IPS-NIHi7 (cell line): ENCODE measurements around the gene LRRC27.

Experiments
- DNase-seq: peaks from one replicate; pipeline ENCODE4 v3.0.0; 2012; ENCODE audit warnings: mixed read lengths; ENCODE audit errors: extremely low spot score

The LRRC27 gene

DNA sequence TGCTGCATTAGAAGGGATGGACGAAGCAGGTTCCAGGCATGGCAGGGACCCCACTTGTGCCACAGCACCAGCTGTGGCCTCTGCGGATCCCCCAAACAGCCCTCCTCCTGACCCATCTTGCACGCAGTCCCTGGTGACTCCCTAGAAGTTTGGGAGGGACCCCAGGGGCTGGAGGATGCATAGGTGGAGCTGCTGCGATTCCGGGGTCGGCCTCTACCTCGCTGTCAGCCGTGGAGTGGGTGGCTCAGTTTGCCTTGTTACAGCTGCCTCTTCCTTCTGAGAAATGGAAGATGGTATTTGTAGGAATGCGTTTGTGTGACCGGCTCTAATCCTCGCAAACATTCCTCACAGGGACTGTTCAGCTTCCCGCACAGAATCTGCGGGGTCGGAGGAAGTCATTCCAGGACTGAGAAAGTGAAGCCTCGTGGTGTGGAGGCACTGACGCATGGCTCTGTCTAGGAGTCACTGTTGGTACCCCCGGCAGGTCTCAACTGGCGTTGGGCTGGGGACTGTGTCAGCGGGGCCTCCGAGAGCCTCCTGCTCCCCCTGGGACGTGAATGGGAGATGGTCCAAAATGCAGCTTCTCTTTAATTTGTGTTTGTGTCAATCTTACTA is 82.5 kb downstream of the LRRC27 start:
- DNase-seq: no peak

DNA sequence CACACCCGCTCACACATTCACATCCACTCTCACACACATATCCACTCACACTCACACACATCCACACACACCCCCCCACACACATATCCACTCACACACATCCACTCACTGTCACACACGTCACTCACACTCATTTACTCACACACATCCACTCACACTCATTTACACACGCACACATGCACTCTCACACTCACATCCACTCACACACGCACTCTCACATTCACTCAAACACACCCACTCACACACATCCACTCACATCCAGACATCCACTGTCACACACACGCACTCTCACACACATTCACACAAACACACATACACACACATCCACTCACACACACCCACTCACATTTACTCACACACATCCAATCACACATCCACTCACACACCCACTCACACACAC is 83.3 kb downstream of the LRRC27 start:
- DNase-seq: no peak

DNA sequence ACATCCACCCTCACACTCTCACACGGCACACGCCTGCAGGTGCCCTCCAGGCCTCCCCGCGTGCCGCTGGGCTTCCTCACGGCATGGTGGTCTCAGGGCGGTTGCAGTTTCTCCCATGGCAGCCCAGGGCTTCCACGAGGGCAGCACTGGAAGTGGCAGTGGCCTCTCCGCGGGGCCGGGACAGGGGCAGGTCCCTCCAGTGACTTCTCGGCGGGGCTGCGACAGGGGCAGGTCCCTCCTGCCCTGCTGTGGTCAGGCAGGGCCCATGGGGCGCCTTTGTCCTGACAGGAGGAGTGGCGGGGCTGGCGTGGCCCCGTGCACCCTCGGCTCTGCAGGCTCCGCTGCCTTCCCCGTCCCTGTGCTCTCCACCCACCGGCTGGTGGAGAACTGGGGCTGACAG is 84.0 kb downstream of the LRRC27 start:
- no peak for DNase-seq

DNA sequence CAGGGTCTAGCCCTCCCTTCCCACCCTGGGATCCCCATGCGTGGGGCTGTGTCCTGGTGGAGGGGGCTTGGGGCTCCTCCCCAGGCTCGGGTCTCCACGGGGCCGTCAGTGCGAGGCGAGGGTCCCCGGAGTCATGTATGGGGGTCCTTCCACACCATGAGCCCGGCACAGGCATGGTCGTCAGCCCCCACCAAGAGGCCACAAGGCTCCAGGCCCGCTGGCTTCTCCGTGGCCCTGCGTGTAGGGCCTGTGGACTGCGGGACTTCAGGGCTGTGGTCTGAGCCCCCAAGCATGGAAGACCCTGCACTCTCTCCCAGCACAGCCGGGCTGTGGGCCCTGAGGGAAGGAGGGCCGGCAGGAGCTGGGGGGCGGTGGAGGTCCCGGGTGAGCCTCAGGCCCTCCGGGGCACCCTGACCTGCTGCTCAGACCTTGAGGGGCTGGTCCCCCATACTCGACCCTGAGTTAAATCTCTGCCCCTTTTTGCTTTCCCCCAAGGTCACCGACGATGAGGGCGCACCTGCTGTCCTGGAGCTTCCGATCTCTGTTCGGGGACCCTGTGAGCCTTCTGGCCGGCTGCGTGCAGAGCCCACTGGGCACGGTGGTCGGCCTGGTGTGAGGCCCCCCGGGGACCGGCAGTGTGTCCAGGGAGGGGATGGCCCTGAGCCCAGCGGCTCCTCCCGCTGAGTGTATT is 84.7 kb downstream of the LRRC27 start:
- no peak for DNase-seq

DNA sequence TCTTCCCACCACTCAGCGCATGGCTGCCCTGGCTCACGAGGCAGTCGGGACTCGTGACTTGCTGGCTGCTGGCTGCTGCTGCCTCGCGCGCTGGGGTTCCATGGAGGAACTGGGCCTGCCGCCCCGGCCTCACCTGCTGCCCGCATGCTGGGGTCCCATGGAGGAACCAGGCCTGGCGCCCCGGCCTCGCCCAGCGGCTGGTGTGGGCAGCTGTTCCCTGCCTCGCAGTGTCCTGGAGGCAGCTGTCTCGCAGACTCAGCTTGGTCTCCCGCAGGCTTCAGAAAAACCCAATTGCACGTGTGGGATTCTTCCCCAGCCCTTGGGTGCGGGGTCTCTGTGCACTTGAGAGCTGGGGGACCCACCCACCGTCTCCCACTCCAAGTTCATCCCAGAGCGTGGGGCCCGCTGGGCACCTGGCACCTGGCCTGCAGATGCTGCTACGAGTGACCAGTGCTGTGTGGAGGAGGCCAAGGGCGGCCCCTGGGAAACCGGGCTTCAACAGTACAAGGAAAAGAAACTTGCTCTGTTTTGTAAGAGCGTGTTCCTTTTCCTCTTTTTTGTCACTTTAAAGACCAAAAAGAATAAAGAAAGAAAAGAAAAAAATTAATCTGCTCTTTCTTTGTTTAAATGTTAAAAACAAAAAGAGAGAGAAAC is 85.4 kb downstream of the LRRC27 start:
- no peak for DNase-seq

DNA sequence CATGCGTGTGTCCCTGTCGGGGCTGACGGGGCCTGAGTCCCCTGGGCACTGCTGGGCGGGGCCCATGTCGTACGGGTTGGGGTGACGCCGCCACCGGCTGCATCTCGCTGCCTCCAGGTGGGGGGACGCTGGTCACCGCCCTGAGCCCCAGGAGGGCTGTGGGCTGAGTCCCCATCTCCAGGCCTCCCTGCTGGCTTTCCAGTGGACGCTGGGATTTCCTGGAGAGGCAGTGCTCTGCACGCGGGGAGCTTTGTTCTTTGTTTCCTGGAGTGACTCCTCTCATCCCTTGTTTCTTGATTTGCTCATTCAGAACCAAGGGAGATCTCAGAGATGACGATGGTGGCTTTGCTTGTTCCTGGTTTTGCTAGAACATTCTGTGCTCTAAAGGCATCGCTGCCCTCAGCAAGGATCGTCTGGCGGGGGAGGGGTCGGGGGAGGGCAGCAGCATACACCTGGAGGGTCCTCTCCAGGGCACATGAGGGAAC is 86.0 kb downstream of the LRRC27 start:
- DNase-seq: no peak

DNA sequence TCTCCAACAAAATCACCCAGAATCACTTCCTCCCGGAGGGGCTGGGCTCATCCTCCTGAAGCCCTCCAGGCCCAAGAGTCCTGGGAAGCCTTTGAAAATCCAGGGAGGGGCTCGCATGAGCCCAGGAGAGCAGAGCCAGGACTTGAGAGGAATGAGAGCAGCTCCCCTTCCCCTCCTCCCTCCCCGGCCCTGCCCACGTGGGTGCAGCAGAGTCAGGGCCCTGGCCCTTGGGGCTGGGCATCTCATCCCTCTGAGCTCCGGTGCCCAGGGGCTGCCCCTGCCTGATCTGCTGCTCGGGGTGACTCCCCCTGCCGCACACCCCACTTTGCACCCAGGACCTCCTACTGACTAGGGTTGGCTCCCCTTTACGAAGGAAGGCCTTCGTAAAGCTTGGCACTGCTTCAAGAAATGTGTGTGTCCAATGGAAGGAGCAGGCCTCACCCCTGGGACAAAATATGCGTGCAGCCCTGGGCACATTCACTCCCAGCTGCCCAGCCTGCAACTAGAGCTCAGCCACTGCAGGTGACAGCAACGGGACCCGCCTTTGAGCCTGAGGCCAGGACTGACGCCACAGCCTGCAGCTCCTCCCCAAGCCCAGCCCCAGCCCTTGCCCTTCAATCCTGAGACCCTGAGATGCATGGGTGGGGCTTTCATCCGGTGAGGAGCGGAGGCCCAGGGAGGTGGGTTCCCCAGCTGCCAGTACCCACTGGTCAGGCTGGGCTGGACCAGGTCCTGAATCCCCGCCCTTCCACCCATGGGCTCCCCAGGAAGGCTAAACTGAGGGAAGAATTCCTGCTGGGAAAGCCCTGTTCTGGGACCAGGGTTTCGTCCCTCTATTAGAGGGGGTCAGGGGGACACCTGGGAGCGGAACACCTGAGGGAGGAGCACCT is 86.8 kb downstream of the LRRC27 start:
- DNase-seq: peak; percentile 92

DNA sequence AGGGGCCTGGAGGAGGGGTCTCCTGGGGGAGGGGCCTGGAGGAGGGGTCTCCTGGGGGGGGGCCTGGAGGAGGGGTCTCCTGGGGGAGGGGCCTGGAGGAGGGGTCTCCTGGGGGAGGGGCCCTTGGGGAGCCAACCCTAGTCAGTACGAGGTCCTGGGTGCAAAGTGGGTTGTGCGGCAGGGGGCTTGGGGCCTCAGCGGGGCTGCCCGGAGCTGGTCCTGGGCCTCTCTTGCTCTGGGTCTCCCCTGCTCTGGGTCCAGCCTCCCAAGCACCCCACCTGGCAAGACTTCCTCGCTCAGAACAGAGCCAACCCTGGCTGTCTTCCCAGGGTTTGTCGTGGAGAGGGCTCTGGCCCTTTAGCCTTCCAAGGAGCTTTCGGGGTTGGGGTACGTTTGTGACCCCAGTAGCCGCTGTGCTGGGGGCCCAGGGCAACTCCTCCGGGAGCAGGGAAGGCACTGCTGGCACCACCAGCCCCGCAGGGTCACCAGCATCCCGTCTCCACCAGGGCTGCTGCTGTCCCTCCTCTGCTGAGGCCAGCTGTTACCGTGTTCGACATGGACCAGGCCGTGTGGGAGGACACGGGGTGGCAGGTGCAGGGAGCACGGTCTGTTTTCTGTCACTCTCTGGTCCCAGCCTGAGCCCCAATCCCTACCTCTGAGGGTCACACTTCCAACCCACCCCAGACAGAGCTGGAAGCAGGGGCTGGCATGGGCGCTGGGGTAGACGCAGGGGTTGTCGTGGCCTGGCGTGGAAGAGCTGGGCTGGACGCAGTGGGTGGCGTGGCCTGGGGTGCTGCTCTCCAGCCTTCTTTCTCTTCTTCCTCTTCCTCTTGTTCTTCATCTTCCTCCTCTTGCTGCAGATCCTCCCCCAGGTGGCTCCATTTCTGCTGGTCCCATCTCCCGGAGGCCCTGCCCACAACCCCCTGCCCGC is 87.8 kb downstream of the LRRC27 start:
- no peak for DNase-seq

DNA sequence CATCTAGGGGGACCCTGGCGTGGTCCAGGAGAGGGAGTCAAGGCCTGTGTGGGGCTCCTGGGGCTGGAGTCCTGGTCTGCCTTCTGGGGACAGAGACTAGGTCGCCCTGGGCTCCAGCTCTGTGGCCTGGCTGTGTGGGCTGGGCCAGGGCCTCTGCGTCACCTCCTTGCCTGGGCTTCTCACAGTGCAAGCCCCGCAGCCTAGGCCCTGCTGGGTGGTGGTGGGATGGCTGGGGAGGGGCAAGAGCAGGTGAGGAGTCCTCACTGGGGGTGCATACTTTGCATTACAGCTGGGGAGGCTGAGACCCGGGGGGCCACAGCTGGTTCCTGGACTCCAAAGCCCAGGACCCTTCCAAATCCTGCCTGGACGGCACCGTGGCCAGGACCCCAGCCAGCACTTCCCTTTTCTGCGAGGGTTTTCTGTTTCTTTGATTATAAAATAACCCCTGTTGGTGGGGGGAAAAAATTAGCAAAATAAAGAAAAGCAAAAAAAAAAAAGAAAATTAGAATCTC is 88.5 kb downstream of the LRRC27 start:
- DNase-seq: no peak

DNA sequence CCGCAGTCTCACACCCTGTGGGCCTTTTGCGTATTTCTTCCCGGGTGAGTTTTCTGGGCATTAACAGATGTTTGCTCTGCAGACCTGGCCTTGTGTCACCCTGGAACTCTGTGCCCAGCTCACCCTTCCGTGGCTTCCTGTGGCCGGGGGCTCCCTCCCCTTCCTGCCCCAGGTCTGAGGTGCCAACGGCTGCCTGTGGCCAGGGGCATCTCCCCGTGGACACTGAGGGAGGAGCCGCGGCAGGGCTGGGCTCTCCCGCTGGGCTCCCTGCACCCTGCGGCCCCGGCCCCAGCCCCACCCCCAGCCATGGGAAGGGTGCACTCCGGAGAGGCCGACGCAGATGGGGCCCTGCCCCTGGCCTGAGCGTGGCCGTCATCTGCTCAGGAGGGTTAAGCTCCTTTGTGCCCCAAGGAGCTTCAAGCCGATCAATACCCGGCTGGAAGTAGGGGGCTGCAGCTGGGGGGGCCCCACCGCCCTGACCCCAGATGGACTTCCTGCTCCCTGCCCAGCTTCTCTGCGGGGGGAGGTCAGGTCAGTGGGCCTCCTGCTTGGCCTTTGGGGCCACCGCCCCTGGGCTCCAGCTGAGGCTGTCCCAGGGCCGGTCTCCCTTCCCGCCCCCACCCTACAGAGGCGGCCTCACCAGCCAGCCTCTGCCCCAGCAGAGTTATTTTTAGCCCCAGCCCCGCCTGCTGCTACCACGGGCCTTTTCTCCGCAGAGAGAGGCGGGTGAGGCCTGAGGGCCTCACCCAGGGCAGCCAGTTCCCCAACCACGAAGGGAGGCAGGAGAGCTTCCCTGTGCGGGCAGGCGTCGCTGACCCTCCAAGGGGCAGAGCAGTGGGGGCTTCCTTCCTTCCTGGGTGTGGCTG is 89.2 kb downstream of the LRRC27 start:
- no peak for DNase-seq

DNA sequence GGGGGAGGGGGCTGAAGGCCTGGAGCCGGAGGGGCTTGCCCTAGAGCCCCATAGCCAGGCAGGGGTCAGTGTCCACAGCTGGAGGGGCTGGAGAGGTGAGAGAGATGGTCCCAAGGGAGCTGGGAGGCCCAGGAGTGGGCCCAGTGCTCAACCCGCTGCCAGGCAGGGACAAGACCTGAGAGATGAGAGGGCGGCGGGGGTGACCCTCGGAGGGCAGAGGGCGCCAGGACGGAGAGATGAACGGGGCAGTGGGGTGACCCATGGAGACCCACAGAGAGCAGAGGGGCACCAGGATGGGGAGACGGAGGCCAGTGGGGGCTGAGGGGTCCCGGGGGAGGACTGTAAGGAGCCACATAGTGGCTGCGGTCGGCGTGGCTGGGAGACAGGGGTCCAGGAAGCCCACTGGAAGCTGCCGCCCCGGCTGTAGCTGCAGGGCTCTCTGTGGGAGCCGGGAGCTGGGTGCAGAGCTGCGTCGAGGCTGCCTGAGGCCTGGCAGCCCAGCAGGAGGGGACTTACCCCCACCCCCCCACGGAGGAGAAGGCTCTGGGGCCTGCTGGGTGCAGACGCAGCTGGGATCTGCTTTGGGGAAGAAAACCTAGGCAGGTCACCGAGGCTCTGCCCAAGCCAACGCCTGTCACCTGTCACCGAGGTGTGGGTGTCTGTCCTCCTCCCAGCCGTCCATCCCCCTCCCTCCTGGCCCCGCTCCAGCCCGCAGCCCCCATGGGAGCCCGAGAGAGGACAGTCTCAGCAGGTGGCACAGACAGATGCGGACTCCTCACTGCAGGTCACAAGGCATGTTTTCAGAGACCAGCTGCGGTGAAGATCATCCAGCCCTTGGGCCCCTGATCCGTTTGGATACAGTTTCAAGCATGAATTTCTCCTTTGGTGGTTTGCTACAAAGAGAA is 90.1 kb downstream of the LRRC27 start:
- DNase-seq: no peak

DNA sequence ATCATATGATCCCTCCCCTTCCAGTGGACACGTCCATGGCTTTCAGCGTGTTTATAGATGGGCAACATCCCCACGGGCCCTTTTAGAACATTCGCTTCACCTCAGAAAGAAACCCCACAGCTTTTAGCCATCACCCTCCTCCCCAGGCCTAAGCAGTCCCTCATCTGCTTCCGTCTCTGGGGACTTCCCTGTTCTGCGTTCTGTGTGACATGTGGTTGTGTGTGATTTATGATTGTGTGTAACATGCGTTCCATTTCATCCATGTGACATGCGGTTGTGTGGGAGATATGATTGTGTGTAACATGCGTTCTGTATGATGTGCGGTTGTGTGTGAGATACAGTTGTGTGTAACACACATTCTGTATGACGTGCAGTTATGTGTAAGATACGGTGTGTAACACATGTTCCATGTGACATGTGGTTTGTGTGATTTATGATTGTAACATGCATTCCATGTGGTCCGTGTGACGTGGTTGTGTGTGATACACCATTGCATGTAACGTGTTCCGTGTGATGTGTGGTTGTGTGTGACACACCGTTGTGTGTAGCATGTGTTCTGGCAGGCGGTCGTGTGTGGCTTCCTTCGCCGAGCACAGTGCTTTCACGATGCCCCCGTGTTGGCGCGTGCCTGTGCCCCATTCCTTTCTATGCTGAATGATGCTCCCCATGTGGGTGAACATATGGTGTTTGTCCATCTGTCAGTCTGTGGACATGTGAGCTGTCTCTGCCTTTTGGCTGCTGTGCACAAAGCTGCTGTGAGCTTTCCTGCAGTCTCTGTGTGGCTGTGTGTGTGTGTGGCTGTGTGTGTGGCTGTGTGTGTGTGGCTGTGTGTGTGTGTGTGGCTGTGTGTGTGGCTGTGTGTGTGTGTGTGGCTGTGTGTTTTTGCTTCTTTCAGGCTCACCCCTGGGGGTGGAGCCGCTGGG is 91.2 kb downstream of the LRRC27 start:
- DNase-seq: no peak

DNA sequence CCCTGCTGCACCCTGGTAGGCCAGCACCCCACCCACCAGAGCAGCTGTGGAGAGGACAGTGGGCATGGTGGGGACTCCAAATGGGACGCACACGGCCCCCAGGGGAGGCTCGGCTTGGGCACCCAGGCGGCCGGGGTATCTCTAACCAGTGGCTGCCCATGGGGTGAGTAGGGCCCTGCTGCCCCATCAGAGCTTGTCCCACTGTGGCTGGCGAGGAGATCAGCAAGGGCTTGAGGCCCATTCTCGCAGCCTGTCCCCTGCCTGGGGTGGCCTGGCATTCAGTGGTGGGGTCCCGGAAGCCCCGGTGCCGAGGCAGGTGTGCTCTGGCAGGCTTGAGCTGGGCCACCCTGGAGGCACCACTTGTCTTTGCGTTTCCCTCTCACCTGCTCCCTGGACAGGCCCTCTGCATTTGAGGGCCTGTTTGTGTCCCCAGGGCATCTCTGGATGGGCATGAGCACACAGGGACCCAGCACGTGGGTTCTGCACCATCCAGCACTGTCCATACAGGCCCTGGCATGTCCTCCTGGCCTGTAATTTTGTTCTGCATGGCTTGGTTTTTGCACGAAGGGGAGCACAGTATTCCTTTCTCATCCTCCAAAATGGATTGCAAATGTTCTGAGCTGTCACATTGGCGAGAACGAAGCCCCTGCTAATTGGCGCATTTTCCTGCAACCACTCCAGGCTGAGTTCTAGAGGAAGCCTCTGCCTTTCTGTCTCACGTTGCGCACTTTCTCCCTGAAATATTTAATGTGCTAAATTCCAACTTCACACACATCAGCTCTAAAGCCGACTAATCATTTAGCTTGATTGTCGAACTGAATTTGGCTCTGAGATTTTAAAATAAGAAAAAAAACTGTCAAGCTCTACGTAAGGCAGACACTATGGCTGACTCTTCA is 92.2 kb downstream of the LRRC27 start:
- no peak for DNase-seq

DNA sequence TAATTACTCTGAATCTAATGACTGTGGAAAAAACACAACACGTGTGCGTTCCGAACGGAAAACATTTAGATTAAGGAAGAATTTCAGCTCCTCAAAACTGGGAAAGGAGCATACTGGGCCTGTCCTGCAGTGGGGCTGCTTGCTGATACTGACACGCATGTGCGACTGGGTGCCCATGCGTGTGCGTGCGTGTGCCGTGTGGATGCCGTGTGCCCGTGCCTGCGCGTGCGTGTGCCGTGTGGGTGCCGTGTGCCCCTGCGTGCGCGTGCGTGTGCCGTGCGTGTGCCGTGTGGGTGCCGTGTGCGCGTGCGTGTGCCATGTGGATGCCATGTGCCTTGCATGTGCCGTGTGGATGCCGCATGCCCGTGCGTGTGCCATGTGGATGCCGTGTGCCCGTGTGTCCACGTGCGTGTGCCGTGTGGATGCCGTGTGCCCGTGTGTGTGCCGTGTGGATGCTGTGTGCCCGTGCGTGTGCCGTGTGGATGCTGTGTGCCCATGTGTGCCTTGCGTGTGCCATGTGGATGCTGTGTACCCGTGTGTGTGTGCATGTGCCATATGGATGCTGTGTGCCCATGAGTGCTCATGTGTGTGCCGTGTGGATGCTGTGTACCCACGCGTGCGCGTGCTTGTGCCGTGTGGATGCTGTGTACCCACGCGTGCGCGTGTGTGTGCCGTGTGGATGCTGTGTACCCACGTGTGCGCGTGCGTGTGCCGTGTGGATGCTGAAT is 93.2 kb downstream of the LRRC27 start:
- no peak for DNase-seq

DNA sequence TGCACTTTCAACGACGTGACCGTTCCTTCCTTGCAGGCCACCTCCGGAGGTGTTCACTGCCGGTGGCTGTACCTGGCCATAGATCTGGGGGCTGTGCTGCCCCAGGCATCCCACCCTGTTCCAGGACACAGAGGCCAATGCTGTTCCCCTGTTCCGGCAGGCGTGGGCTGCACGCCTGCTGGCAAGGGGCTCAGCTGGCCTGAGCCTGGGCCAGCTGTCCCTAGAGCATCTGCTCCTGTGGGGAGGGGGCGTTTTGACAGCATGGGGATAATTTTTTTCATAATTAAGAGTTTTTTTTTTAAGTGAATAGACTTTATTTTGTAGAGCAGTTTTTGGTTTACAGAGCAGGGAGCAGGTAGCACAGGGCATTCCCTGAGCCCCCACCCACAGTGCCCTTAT is 93.8 kb downstream of the LRRC27 start:
- DNase-seq: no peak
